Tibial nerve (tissue), 4 donors: ENCODE data around the gene NRG4.

Source experiments
- CTCF ChIP-seq, 5 experiments: fragments of 200-600 bp in 3 of 5; fragments of 450-650 bp in 2 of 5; sonication (generic) in 3 of 5; IDR thresholded peaks; one replicate each; pipeline ENCODE4 v1.5.1; 2016 to 2019; ENCODE audit warnings: antibody characterized with exemption in 5 of 5, mild to moderate bottlenecking in 3 of 5, moderate library complexity in 2 of 5
- EP300 ChIP-seq, 2 donors: sonication (generic); formaldehyde crosslinking; IDR thresholded peaks; one replicate each; pipeline ENCODE4 v1.6.1; 2017; ENCODE audit warnings: antibody characterized with exemption in 2 of 2, mild to moderate bottlenecking in 1 of 2
- POLR2A ChIP-seq, 2 donors: fragments of 450-650 bp; IDR thresholded peaks; one replicate each; pipeline ENCODE4 v1.6.1; 2017; ENCODE audit warnings: antibody characterized with exemption in 2 of 2, mild to moderate bottlenecking in 2 of 2, moderate library complexity in 2 of 2

- TF ChIP-seq POLR2A (IDR thresholded peaks at IDR 0.05) (no peak), CTCF (IDR thresholded peaks at IDR 0.05) (no peak), EP300 (IDR thresholded peaks at IDR 0.05) (no peak)
Observed at GRCh38 chr15:75945953-75946352, 66.3 kb downstream of the NRG4 start.
